GM12878 (cell line): Measurements from ENCODE around the gene PALLD. TPM values are rescaled to one million over a fixed set of nuclear protein-coding genes. Genes with fewer than 3 reads are reported as not detected.

ENCODE experiments used
- ATF3 ChIP-seq: IDR thresholded peaks from 2 replicates; pipeline ENCODE4 v1.6.1; 2011; ENCODE audit warnings: low read depth, mild to moderate bottlenecking, low read length, moderate library complexity, borderline replicate concordance; ENCODE audit errors: extremely low read depth
- CHD1 ChIP-seq: IDR thresholded peaks from 2 replicates; pipeline ENCODE4 v1.6.1; 2012; ENCODE audit warnings: low read depth, low read length, improper control_type of control experiment
- CHD4 ChIP-seq: fragments of 200-600 bp; sonication (generic); IDR thresholded peaks from 2 replicates; pipeline ENCODE4 v1.6.1; 2016; ENCODE audit warnings: mild to moderate bottlenecking
- CREB1 ChIP-seq: IDR thresholded peaks from 2 replicates; pipeline ENCODE4 v1.6.1; 2012; ENCODE audit warnings: low read depth, mild to moderate bottlenecking, inconsistent platforms
- CTCF ChIP-seq, 3 experiments: IDR thresholded peaks in 2 of 3; conservative IDR thresholded peaks in 1 of 3; 2 replicates each; pipeline ENCODE4 v1.5.1; 2011; ENCODE audit warnings: low read depth in 3 of 3, low read length in 3 of 3, mild to moderate bottlenecking in 3 of 3, control low read depth in 2 of 3, moderate library complexity in 2 of 3, inconsistent platforms in 1 of 3, mixed read lengths in 1 of 3; ENCODE audit not compliant: control insufficient read depth in 2 of 3, insufficient read depth in 1 of 3; ENCODE audit errors: extremely low read depth in 1 of 3
- E4F1 ChIP-seq: fragments of 450-650 bp; IDR thresholded peaks from 2 replicates; pipeline ENCODE4 v1.6.1; 2018; ENCODE audit warnings: borderline replicate concordance, mild to moderate bottlenecking; ENCODE audit not compliant: partially characterized antibody
- FOS ChIP-seq: IDR thresholded peaks from 3 replicates; pipeline ENCODE4 v1.6.1; 2011; ENCODE audit warnings: borderline replicate concordance; ENCODE audit not compliant: insufficient read length; ENCODE audit errors: extremely low read depth
- HDGF ChIP-seq: fragments of 450-650 bp; IDR thresholded peaks from 2 replicates; pipeline ENCODE4 v1.6.1; 2016; ENCODE audit warnings: antibody characterized with exemption
- IKZF1 ChIP-seq: fragments of 450-650 bp; conservative IDR thresholded peaks from 2 replicates; pipeline ENCODE4 v1.6.1; 2017; ENCODE audit warnings: antibody characterized with exemption, mild to moderate bottlenecking
- IRF5 ChIP-seq: fragments of 450-650 bp; IDR thresholded peaks from 2 replicates; pipeline ENCODE4 v1.6.1; 2017; ENCODE audit warnings: borderline replicate concordance
- MTA2 ChIP-seq: fragments of 450-650 bp; IDR thresholded peaks from 2 replicates; pipeline ENCODE4 v1.6.1; 2016; ENCODE audit warnings: low read depth, mild to moderate bottlenecking, moderate library complexity
- NKRF ChIP-seq: fragments of 450-650 bp; conservative IDR thresholded peaks from 2 replicates; pipeline ENCODE4 v1.6.1; 2017; ENCODE audit warnings: mild to moderate bottlenecking, moderate library complexity
- SPI1 ChIP-seq: IDR thresholded peaks from 2 replicates; pipeline ENCODE4 v1.6.1; 2011; ENCODE audit warnings: low read depth, mild to moderate bottlenecking, low read length, moderate library complexity, borderline replicate concordance; ENCODE audit not compliant: insufficient read depth
- STAT1 ChIP-seq: fragments of 450-650 bp; conservative IDR thresholded peaks from 2 replicates; pipeline ENCODE4 v1.6.1; 2014; ENCODE audit warnings: antibody characterized with exemption, mild to moderate bottlenecking
- USF1 ChIP-seq: IDR thresholded peaks from 2 replicates; pipeline ENCODE4 v1.6.1; 2011; ENCODE audit warnings: borderline replicate concordance, low read depth, mild to moderate bottlenecking, moderate library complexity, mixed read lengths, low read length; ENCODE audit not compliant: insufficient read depth; ENCODE audit errors: extremely low read length
- ZNF217 ChIP-seq: fragments of 450-650 bp; IDR thresholded peaks from 2 replicates; pipeline ENCODE4 v1.6.1; 2017; ENCODE audit warnings: antibody characterized with exemption, mild to moderate bottlenecking
- ZNF24 ChIP-seq: fragments of 450-650 bp; IDR thresholded peaks from 2 replicates; pipeline ENCODE4 v1.6.1; 2017; ENCODE audit warnings: antibody characterized with exemption, mild to moderate bottlenecking
- ZNF274 ChIP-seq: IDR thresholded peaks from one replicate; pipeline ENCODE4 v1.8.0; 2011; ENCODE audit not compliant: insufficient read length, insufficient read depth
- ZNF384 ChIP-seq: IDR thresholded peaks from 2 replicates; pipeline ENCODE4 v1.6.1; 2012; ENCODE audit warnings: low read depth, mild to moderate bottlenecking, low read length, improper control_type of control experiment, borderline replicate concordance
- polyA plus RNA-seq, 11 experiments: library from polyadenylated mRNA; depleted of rRNA in 4 of 11; unstranded in 6 of 11; stranded (reverse) in 5 of 11; fragments of >200 nt; fragmentation: Nextera tagmentation in 4 of 11; fragmentation: Illumina TruSeq in 1 of 11; extraction: Ambion mirVana in 4 of 11; extraction: Trizol in 1 of 11; gene quantifications; 1 replicate in 1 of 11; 2 replicates in 10 of 11; pipeline versions ENCODE4 v1.2.1 to v1.2.3, GENCODE V29; 2011 to 2016; ENCODE audit warnings: inconsistent platforms in 2 of 11, missing spikeins in 2 of 11, low read depth in 1 of 11
- total RNA-seq, 4 experiments: library from RNA; depleted of rRNA in 3 of 4; stranded (reverse); fragments of >200 nt in 3 of 4; fragmentation: Illumina TruSeq in 1 of 4; extraction: Trizol in 1 of 4; gene quantifications; 2 replicates each; pipeline versions ENCODE4 v1.2.1 to v1.2.3, GENCODE V29; 2013 to 2021

The PALLD gene
- total and polyA plus RNA-seq, 10 of the 15 experiments (the other 5 are each of a cell fraction or from before 2014, with no cell fraction given) = 1.0 to 7.7 (median 1.7) TPM

GRCh38 chr4:168852933-168853713 lies 356.3 kb downstream of the PALLD start (continued):
- TF ChIP-seq IRF5 (no peak), ZNF217 (peak; percentile 29; the same call in 1 of the 2 replicates), CHD1 (no peak), MTA2 (peak; percentile 47; the same call in 1 of the 2 replicates), NKRF (no peak), CHD4 (no peak), FOS (no peak), STAT1 (no peak), ZNF24 (no peak), ATF3 (no peak), ZNF384 (no peak), CREB1 (no peak), ZNF274 (no peak), USF1 (no peak), E4F1 (no peak), IKZF1 (peak; percentile 63; the same call in 1 of the 2 replicates), SPI1 (peak; percentile 46; the same call in 1 of the 2 replicates), CTCF (IDR thresholded peaks at IDR 0.05 in 2 of 3, conservative IDR thresholded peaks at IDR 0.05 in 1 of 3; ENCODE audit: control insufficient read depth in 2 of 3, extremely low read depth in 1 of 3, insufficient read depth in 1 of 3, low read depth in 3 of 3, low read length in 3 of 3) (no peak), HDGF (peak; percentile 40; the same call in 1 of the 2 replicates)
